IPS DF 4.7 (cell line): Measurements from ENCODE around the gene DNAJB12.
"Not testable (repeated sequence)": the region's sequence is repeated elsewhere in the genome, so short reads cannot be mapped to it uniquely, and the experiment has no call there.

Experiments used
- DNase-seq: peaks from one replicate; pipeline ENCODE4 v3.0.0-alpha.2; 2013; ENCODE audit warnings: low spot score; ENCODE audit errors: extremely low read depth

Gene DNAJB12

DNA sequence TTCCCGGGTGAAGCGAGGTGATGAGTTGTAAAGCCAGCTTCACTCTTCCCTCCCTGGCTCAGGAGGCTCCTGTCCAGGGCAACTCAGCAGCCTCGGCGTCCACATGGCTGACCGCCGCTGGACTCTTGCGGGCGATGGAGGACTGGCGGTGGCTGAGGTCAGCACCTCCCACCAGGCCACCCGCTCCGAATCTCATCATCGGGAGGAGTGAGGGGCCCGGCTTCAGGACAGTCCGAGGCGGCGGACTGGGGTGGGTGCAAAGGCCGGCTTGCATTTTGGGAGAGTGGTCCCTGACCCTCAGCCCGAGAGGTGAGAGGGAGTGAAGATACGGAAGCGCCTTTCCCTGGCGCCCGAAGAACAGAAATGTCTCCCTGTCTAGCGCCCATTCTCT, 759 bp downstream of the DNAJB12 start:
- DNase-seq: no peak

DNA sequence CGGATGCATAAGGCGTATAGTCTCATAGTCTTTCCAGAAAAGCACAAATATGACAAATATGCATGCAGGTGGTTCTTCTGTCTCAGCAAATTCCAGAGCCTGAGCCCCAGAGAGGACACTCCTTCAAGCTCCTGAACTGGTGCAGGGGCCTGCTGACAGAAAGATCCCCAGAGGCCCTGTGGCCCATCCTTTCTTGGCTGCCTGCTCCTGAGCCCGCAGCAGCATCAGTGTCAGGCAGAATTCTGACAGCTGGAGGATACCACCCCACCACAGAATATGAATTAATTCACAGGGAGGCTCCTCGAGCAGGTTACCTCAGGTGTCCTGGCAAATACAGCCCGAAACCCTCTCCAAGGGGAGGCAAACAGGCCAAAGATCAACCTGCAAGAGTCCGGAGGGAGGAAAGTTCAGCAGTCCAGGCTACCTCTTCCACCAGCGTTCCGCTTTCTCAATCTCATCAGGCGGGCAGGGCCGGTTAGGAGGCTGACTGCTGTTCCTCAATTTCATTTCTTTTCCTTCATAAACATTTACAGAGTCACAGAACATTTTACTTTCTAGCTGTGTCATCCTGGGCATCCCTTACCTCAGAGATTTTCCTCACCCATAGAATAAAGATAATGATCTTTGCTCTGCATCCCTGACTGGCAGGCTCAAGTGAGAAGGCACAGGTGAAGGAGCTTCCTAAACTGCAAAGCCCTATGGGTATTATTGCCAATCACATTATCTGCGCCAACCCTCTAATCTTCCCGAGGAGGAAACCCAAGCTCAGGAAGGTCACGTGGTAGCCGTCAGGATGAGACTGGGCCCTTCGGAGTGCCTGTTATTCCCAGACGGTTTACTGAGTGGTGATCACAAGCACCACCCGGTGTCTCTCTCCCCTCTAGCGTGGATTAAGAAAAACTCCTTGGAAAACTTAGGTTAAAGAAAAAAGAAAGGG, 1.4 kb downstream of the DNAJB12 start:
- no peak for DNase-seq

DNA sequence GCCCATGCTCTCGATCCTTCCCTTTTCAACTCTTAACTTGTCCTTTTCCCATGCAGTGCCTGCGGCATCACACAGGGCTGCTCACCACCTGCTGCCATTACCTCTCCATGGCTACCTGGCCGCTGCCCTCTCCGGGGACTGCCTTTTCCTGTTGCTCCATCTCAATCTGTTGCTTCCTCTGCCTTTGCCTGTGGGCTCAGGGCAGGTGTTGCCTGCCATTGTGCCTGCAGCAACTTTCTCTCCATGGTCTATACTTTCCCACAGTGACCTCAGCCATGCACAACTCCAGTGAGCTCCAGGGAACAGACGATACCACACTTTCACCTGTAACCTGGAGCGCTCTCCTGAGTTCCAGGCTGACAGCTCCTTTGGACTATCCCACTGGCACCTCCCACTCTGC, 3.2 kb downstream of the DNAJB12 start:
- DNase-seq: no peak

DNA sequence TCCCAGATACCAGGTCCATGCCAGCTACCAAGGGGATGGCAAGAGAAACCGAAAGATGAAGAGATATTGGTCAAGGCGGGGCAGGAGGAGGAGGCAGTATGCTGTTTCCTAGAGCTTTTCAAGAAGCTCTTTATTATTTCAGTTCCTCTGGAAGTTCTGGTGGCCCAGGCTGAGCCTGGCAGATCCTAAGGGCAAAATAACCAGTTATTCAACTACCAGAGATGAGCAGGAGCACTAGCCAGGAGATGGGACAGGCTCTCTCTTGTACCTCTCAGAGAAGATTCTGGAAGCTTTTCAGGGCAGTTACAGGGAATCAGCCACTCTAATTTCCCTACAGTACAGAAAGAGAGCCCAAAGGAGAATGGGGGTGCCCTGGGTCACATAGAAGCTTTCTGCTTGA, 5.3 kb downstream of the DNAJB12 start:
- DNase-seq: no peak

DNA sequence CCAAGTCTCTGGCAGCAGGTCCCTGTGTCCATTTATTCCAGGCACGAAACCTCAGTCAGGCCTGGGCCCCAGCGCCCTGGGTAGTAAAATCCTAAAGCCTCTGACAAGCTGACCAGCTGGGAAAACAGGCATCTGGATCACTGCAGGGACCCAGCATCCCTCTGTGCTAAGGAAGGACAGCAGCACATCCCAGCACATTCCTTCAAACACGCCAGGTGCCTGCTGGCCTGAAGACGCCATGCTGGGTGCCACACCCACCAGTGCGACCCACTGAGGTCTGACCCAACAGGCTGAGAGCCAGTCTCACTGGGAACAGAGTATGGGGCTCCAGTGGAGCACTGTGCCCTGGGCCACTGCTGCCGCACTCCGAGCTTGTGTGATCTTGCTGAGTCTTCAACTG, 6.4 kb downstream of the DNAJB12 start:
- DNase-seq: no peak

DNA sequence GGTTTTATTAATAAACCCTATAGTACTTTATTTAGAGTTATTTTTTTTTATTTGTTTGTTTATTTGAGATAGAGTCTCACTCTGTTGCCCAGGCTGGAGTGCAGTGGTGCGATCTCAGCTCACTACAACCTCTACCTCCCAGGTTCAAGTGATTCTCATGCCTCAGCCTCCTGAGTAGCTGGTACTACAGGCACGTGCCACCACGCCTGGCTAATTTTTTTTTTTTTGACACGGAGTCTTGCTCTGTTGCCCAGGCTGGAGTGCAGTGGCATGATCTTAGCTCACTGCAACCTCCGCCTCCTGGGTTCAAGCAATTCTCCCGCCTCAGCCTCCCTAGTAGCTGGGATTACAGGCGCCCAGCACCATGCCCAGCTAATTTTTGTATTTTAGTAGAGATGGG, 8.6 kb downstream of the DNAJB12 start:
- DNase-seq: not testable (repeated sequence)

DNA sequence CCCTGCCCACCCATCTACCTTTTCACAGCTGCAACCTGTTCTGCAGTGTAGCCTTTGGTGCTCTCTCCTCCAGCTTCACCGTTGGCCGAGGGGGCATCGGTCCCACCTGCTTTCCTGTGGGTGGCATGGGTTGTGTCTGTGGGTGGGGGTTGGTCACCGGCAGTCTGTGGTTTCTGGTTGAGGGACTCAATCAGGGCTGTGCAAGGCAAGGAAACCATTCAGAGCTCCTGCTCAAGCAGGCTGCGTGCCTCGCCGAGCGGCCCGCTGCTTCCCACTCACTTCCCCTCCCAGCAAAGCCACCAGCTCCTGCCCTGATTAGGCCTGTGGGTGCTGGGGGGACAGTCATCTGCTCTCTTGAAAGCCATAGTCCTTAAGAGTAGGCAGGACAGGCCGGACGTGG, 9.8 kb downstream of the DNAJB12 start:
- DNase-seq: no peak

DNA sequence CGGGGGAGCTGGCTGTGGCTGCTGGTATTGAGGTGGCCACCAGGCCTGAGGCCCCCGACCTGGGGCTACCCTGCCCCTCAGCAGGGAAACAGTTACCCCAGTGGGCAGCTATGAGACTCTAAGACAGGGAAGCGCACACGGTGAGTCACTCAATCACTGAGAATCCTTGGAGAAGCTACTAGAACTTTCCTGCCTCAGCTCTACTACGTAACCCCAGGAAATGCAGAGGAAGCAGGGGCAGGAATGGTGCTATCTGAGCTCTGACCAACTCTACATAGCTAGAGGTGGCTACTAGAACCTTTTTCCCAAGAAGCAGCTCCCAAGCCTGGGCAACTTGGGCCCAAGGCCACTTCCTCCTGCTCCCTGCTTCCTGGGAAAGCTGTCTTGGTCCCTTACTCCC, 11.8 kb downstream of the DNAJB12 start:
- no peak for DNase-seq

DNA sequence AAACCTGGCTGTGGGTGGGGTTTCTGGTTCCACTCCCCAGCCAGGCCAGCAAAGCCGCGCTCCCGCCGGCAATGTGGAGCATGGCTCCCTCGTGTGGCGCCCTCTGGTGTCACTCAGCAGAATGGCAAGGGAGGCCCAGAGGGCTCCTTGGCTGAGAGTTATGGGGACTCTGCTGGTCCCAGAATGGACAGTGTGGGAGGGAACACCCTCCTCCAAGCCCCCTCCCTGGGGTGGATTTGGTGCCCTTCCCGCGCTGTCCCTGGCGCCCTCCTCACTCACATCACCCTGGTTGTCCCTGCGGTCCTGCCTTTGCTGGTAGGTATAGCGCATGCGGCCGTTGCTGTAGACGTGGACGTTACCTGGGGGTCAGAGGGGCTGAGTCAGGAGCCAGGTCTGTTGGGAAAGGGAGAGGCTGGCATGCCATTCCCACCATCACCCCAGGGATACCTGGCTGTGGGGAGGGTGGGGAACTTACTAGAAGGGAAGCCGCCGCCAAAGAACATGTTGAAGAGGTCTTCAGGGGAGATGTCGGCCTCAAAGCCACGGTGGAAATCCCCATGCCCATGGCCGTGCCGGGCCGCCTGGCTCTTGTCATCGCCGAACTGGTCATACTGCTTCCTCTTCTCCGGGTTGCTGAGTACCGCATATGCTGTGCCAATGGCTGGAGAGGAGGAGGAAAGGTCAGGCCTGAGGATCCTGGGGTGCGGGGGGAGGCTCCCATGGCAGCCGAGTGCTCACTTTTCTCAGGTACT, 14.0 kb downstream of the DNAJB12 start:
- no peak for DNase-seq

DNA sequence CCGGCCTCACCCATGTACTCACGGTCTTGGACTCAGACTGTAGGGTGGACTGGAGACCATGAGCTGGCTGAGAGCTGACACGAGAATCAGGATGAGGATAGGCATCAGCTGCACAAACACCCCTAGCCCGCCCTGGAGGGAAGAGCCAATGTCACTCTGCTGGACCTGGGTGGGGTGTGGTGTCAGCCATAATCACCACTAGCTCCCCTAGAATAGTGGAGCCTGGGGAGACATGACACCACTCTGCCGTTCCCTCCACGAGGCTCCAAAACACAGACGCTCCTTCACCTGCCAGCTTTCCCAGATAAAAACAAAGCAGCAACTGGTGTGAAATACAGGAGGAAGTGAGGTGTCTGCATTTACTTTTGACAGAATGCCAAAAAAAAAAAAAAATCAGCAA, 16.5 kb downstream of the DNAJB12 start:
- DNase-seq: no peak

DNA sequence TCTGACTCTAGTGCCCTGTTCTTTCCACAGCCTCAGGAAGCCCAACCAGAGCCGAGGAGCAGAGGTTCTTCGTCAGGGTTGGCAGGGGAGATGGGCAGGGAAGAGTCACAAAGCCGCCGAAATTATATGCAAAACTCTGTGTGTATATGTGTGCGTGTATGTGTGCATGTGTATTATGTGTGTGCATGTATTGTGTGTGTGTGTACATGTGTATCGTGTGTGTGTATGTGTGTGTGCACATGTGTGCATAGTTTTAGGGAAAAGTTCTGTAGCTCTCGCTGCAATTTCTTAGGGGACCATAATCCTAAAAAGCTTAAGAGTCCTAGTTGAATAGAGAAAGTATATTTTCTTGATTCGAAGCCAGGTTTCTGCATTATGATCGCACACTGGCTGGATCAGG, 17.0 kb downstream of the DNAJB12 start:
- DNase-seq: no peak

DNA sequence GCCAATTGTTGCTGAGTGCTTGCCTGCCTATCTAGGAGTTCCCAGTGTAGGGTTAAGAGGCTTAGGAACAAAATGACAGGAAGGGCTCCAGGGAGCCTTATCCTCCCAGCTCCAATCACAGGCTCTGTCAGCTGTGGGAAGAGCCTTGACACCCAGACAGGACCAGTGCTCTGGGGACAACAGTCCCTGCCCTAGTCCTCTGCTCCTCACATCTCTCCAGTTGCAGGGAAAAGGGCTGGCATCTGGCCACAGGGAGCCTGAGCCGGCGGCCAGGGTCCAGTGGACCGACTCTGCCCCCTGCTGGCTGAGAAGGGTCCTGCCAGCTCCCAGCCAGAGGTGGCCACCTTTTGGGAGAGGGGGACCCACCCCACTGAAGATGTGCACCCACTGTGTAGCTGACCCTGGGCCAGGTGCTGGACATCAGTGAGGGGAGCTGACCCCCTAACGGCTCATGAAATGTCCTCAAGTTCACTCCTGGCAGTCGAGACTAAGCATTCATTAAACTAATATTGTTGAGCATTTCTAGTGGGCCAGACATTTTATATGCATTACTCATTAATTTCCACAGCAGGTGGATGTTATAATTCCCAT, 17.6 kb downstream of the DNAJB12 start:
- DNase-seq: no peak

DNA sequence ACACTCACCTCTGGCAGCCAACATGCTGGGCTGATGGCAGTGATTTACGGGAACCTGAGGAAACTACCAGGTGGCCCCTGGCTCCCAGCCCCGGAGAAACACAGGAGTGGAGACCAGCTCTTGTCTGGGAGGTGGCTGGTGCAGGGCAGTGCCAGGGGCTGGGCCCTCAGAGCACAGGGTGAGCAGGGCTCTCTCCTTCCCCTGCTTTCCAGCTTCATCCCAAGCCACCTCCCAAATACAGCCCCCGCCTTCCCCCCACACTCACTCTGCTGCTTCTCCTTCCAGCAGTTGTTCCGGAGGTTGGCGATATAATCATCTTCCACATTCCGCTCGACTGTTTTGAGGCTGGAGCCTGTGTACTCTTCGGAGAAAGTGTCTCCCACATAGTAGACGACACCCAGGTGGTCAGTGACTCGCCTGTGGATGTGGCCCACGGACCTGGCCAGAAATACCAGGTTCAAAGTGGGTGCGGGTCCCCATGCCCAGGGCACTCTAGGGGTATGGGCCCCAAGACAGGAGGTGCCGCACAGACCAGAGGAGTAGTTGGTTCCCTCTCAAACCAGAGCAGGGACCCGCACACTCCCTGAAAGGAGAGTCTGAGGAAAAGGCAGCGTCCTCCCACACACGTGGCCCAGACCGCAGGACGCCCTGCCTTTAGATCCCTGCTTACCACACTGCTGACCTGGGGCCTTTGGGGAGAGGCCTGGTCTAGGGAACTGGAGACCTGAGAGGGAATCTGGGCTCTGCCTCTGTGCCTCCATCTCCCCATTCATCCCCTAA, 18.3 kb downstream of the DNAJB12 start:
- no peak for DNase-seq

DNA sequence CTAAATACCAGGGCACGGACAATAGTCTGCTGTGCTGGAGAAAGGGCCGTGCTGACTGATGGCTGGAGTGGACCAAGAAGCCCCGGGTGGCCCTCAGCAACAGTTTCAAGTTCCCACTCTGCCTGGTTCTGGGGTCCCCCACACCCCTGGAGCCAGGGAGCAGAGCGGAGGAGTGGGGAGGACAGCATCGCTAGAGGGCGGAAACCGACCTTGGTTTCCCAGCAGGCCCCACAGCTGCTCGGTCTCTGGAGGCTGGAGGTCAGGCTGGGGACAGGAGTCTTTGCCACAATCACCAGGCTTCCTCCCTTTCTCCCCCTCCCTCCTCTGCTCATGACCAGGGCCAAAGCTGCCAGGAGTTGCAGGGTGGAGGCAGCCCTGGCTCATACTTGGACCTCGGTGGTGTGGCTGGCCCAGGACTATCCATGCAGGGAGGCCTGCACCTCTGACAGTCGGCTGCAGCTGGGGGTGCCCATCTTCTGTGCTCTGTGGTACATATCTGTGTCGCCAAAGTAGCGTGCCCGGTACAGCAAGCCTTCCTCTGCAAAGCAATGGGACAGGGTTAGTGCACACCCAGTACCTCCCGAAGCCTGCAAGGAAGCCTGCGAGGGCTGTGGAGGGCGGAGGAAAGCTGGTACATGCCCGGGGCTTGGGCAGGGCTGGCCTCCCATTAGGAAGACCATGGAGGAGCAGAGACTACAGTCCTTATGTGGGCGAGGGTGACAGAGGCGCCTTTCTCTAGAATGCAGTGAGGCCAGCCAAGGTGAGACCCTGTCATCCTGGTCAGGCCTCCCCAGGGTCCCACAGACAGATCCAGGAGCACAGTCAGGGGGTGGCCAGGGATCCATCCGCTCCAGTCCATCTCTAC, 19.1 kb downstream of the DNAJB12 start:
- DNase-seq: no peak

DNA sequence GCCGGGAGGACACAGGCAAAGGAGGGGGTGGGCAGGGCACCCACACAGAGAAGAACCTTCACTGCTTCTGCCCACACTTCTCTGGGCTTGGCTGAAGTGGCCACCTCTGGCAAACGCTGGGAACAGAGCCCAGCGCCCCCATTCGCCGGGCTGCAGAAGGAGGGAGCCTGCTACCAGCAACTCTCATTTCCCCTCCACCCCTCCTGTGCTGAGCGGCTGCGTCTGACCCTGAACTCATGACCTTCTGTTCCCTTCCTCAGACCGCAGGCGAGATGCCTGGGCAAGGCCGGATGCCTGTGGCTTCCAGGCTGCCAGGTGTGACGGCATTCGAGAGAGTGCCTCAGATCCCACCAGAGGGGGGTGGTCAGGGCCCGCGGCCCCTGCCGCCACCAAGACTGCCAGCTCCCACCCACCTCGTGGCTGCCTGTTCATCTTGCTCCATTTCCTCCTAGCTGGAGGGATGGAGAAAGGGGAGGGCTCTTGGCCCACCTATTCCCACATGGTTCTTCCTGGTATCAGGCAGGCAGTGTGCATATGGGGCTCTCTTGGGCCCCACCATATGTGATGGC, 19.8 kb downstream of the DNAJB12 start:
- no peak for DNase-seq

DNA sequence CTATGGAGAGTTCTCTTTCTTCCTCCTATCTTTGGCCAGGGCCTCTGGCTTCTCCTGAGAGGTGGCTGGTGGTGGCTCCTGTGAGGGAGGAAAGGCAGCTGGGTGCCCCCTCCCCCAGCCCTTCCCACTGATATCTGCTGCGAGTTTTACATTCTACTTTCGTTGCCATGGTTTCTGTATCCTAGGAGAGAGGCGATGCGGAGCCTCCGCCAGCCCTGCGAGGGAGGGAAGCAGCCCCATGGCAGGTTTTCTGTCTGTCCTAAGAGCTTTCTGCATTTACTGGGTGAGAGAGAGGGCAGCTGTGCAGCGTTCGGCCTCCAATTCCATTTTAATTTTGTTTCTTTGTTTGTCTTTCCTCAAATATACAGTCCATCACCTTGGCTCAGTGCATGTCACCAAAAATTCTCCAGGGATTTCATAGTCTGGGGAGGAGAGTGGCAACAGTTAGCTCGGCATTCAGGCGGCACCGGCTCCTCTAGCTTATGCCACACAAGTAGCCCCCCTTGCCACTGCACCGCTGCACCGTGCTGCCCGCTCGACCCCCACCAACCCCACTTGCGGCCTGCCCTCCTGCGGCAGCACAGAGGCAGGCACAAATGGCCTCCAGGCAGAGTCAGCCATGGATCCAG, 20.4 kb downstream of the DNAJB12 start:
- DNase-seq: no peak

DNA sequence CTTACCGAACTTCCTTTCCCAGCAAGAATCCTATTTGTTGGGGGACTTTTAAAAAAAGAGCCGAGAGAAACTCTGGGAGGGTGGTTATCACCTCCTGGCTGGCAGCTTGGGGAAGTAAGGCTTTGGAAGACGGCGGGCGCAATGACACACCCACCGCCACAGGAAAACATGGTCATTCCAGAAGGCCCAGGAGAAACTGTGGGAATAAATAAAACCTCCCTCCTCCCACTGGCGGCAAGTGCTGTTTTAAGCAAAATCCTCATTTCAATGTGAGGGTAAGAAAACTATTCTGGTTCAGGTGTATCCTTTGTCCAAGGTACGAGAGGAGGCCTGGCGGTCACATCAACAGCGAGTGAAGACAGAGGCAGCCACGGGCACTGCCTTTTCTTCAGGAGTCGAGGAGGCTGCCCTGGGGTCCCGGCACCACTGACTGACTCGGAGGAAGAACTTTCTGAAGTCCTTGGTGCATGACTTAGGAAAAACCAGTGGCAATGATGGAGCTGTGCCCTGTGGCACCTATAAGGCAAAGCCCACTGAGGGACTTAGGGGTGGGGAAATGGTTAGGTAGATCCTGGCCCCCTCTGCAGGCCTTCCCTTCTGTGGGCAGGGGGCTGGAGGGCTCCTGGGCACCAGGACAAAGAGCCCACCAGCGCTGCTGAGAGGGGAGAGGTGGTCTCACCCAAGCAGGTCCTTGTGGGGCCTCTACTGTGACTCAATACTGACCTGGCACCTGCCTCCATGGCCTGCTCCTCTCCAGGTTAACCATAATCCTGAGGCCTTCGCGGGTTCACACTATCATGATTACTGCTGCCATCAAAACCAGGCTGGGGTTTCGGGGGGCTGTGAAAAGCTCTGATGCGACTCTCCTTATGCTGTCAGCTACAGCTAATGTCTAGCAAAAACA, 21.4 kb downstream of the DNAJB12 start:
- no peak for DNase-seq

DNA sequence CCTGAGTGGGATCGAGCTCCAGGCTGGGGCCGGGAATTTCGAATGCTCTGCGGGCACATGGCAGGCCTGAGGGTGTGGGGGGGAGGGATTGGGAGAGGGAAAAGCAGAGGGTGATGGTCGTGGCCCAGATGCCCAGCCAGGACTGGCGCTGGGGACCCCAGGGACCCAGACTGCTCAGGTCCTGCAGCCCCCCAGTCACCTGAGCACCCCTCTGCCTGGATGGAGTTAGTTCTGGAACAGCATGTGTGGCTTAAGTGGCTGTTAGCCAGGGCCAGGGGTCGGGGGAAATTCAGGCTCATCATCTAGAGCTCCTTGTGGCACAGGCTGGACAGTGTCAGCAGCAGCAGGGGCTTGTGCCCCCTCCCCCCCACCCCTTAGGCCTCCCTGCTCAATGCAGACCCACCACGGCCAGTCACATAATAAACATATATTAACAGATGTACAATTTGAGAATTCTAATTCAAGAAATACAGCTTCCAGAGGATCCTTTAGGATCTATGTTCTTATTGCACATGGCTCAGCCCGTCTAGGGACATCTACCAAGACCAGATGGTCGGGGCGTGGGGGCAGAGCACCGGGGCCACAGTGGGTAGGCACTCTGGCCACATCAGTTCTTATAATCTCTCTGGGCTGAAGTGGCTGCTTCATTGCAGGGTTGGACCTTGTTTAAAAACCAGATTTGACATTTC, 22.2 kb downstream of the DNAJB12 start:
- no peak for DNase-seq
